Measurements from ENCODE around the gene FKBP6.
"Not testable (repeated sequence)": the region's sequence is repeated elsewhere in the genome, so short reads cannot be mapped to it uniquely, and the experiment has no call there.

DNA sequence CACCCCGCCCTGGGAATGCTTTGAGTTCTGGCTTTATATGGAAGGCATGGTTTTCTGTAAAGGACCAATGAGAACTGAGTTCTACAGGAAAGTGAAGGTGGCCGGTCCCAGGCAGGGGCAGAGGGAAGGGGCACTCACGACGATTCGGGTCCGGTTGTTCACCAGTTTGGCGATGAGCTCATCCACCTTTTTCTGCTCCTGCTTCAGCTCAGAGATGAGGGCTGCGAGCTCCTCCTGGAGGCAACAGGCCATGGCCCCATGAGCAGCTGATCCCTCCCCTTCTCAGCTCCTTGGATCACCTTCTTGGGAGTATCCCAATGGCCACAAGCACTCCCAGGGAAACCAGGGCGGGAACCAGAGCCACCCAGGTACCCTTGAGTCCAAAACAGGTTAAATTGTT lies 8.0 kb upstream of the FKBP6 start:
- TF ChIP-seq, protein P1, sequence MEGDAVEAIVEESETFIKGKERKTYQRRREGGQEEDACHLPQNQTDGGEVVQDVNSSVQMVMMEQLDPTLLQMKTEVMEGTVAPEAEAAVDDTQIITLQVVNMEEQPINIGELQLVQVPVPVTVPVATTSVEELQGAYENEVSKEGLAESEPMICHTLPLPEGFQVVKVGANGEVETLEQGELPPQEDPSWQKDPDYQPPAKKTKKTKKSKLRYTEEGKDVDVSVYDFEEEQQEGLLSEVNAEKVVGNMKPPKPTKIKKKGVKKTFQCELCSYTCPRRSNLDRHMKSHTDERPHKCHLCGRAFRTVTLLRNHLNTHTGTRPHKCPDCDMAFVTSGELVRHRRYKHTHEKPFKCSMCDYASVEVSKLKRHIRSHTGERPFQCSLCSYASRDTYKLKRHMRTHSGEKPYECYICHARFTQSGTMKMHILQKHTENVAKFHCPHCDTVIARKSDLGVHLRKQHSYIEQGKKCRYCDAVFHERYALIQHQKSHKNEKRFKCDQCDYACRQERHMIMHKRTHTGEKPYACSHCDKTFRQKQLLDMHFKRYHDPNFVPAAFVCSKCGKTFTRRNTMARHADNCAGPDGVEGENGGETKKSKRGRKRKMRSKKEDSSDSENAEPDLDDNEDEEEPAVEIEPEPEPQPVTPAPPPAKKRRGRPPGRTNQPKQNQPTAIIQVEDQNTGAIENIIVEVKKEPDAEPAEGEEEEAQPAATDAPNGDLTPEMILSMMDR (conservative IDR thresholded peaks at IDR 0.05 in 1 of 2, IDR thresholded peaks at IDR 0.05 in 1 of 2; ENCODE audit: extremely low read depth in 1 of 2, insufficient read depth in 1 of 2, low read depth in 1 of 2, low read length in 2 of 2), result not testable (repeated sequence)
- not testable (repeated sequence) for TF ChIP-seq EZH2 (IDR thresholded peaks at IDR 0.05; ENCODE audit: borderline replicate concordance, low read length)

All from mammary epithelial cell (primary cell).